ENCODE measurements around the gene EEF2K. TPM values are rescaled to one million over a fixed set of nuclear protein-coding genes. Genes with fewer than 3 reads are reported as not detected.

The EEF2K gene
- total RNA-seq, 1 experiment from 2014 or later = 31.8 TPM

DNA sequence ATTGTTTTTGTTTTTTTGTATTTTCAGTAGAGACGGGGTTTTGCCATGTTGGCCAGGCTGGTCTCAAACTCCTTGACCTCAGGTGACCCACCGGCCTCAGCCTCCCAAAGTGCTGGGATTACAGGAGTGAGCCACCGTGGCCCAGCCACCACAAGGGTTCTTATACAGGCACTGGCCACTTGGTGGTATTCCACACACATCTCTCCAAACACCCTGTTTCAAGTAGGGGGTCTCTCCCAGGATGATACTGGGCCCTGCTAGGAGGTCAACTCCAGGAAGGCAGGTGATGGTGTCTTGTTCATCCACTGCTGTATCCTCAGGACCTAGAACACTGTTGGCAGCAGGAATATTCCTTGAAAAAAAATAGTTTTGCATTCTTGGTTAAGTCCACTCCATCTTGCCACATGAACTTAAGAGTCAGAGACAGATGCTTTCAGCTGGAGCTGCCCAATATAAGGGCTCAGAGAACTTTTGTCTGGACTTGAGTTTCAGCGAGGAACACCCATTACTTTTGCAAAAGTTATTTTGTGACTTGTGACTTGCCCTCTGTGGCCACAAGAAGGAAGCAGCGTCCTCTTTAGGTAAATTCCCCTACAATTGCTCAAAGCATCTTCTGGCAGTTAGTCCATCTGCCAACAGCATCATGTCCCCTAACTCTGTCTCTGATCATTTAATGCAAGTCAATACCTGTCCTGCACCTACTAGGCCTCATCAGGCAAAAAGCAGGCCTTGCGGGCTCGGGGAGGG is 7.4 kb upstream of the EEF2K start:
- no peak for DNase-seq
- TF ChIP-seq, protein P1, sequence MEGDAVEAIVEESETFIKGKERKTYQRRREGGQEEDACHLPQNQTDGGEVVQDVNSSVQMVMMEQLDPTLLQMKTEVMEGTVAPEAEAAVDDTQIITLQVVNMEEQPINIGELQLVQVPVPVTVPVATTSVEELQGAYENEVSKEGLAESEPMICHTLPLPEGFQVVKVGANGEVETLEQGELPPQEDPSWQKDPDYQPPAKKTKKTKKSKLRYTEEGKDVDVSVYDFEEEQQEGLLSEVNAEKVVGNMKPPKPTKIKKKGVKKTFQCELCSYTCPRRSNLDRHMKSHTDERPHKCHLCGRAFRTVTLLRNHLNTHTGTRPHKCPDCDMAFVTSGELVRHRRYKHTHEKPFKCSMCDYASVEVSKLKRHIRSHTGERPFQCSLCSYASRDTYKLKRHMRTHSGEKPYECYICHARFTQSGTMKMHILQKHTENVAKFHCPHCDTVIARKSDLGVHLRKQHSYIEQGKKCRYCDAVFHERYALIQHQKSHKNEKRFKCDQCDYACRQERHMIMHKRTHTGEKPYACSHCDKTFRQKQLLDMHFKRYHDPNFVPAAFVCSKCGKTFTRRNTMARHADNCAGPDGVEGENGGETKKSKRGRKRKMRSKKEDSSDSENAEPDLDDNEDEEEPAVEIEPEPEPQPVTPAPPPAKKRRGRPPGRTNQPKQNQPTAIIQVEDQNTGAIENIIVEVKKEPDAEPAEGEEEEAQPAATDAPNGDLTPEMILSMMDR (IDR thresholded peaks at IDR 0.05; ENCODE audit: unreplicated experiment) = no peak
- no TSS peak for BruUV-seq (replicated peaks)
- H3K4me1 Mint-ChIP-seq (ENCODE audit: low read depth, unreplicated experiment) = peaks cover 20% of the 10 kb centered on the region
- CTCF ChIA-PET = no interaction called here
- no peak overlapping the region for H3K27ac Mint-ChIP-seq (ENCODE audit: unreplicated experiment)
- peaks cover 8% of the 10 kb centered on the region for H3K27me3 Mint-ChIP-seq (ENCODE audit: unreplicated experiment)
- H3K9me3 Mint-ChIP-seq (ENCODE audit: low read depth, unreplicated experiment) = peaks cover under 1% of the 10 kb centered on the region
- intact Hi-C loops (cut with micrococcal nuclease; ENCODE audit: unreplicated experiment) = loop anchor here (5.0 kb wide), 1 partner anchor 34 kb away; no protein-coding TSS in a partner anchor
- no peak overlapping the region for H3K4me3 Mint-ChIP-seq (ENCODE audit: low read depth, unreplicated experiment)
- peaks cover 31% of the 10 kb centered on the region for H3K36me3 Mint-ChIP-seq (ENCODE audit: insufficient read depth, unreplicated experiment)

DNA sequence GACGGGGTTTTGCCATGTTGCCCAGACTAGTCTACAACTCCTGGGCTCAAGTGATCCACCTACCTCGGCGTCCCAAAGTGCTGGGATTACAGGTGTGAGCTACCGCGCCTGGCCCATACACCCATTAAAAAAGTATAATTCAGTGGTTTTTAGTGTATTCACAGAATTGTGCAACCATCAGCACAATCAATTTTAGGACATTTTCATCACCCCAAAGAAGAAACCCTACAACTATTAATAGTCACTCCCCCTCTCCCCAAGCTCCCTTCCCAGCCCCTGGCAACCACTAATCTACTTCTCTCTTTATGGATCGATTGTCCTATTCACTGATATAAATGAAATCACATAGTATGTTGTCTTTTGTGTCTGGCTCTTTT is 3.8 kb upstream of the EEF2K start:
- intact Hi-C loops (cut with micrococcal nuclease; ENCODE audit: unreplicated experiment) = no loop called here
- peaks cover 1% of the 10 kb centered on the region for H3K4me1 Mint-ChIP-seq (ENCODE audit: low read depth, unreplicated experiment)
- BruUV-seq (replicated peaks) = no TSS peak
- DNase-seq = no peak
- H3K27me3 Mint-ChIP-seq (ENCODE audit: unreplicated experiment) = no peaks in the 10 kb centered on the region
- H3K4me3 Mint-ChIP-seq (ENCODE audit: low read depth, unreplicated experiment) = no peak overlapping the region
- H3K36me3 Mint-ChIP-seq (ENCODE audit: insufficient read depth, unreplicated experiment) = peaks cover 16% of the 10 kb centered on the region
- no peak overlapping the region for H3K27ac Mint-ChIP-seq (ENCODE audit: unreplicated experiment)
- CTCF ChIA-PET = interaction anchor here (0.6 kb wide), 1 partner anchor 95 kb away, joined by 3 read pairs; the partner anchor contains the start of gene POLR3E
- no peaks in the 10 kb centered on the region for H3K9me3 Mint-ChIP-seq (ENCODE audit: low read depth, unreplicated experiment)
- TF ChIP-seq, protein P1 (IDR thresholded peaks at IDR 0.05; ENCODE audit: unreplicated experiment) = no peak

DNA sequence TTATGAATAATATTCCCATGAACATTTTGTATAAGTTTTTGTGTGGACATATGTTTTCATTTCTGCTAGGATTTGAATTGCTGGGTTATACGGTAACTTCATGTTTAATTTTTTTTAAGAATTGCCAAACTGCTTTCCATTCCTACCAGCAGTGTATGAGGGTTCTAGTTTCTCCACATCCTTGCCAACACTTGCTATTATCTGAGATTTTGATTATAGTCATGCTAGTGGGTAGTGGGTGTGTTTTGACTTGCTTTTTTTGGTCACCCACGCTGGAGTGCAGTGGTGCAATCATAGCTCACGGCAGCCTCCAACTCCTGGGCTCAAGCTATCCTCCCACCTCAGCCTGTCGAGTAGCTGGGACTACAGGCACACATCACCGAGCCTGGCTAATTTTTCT is 3.0 kb upstream of the EEF2K start:
- intact Hi-C loops (cut with micrococcal nuclease; ENCODE audit: unreplicated experiment) = no loop called here
- H3K27ac Mint-ChIP-seq (ENCODE audit: unreplicated experiment) = no peak overlapping the region
- no peaks in the 10 kb centered on the region for H3K27me3 Mint-ChIP-seq (ENCODE audit: unreplicated experiment)
- DNase-seq = no peak
- peaks cover 18% of the 10 kb centered on the region for H3K36me3 Mint-ChIP-seq (ENCODE audit: insufficient read depth, unreplicated experiment)
- H3K4me1 Mint-ChIP-seq (ENCODE audit: low read depth, unreplicated experiment) = peaks cover 10% of the 10 kb centered on the region
- no TSS peak for BruUV-seq (replicated peaks)
- CTCF ChIA-PET = interaction anchor here (0.6 to 1.4 kb wide), 3 partner anchors 12 to 1814 kb away, joined by 3 to 5 read pairs (median 4); no protein-coding TSS in a partner anchor
- no peak overlapping the region for H3K4me3 Mint-ChIP-seq (ENCODE audit: low read depth, unreplicated experiment)
- TF ChIP-seq, protein P1 (IDR thresholded peaks at IDR 0.05; ENCODE audit: unreplicated experiment) = no peak
- no peaks in the 10 kb centered on the region for H3K9me3 Mint-ChIP-seq (ENCODE audit: low read depth, unreplicated experiment)

DNA sequence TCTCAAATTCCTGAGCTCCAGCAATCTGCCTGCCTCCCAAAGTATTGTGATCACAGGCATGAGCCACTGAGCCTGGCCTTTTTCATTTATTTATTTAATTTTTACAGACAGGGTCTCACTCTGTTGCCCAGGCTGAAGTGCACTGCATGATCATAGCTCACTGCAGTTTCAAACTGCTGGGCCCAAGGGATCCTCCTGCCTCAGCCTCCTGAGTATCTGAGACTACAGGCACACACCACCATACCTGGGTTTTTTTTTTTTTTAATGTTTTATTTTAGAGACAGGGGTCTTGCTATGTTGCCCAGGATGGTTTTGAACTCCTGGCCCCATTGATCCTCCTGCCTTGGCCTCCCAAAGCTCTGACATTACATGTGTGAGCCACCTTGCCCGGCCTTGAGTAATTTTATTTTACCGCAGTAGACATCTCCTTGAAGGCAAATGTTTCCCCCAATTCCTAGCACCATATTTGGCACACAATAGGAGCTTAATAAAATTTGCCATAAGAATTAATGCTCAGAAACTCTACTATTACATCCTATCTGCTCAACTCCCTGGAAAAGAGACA is 1.9 kb upstream of the EEF2K start:
- intact Hi-C loops (cut with micrococcal nuclease; ENCODE audit: unreplicated experiment) = no loop called here
- H3K36me3 Mint-ChIP-seq (ENCODE audit: insufficient read depth, unreplicated experiment) = peaks cover 18% of the 10 kb centered on the region
- BruUV-seq (replicated peaks) = no TSS peak
- H3K27ac Mint-ChIP-seq (ENCODE audit: unreplicated experiment) = no peak overlapping the region
- H3K27me3 Mint-ChIP-seq (ENCODE audit: unreplicated experiment) = no peaks in the 10 kb centered on the region
- TF ChIP-seq, protein P1 (IDR thresholded peaks at IDR 0.05; ENCODE audit: unreplicated experiment) = no peak
- H3K4me1 Mint-ChIP-seq (ENCODE audit: low read depth, unreplicated experiment) = peaks cover 14% of the 10 kb centered on the region
- no peaks in the 10 kb centered on the region for H3K9me3 Mint-ChIP-seq (ENCODE audit: low read depth, unreplicated experiment)
- CTCF ChIA-PET = interaction anchor here (0.7 to 1.4 kb wide), 3 partner anchors 13 to 96 kb away, joined by 3 to 4 read pairs (median 3); no protein-coding TSS in a partner anchor
- H3K4me3 Mint-ChIP-seq (ENCODE audit: low read depth, unreplicated experiment) = no peak overlapping the region
- no peak for DNase-seq
